DND-41 (cell line): ENCODE measurements around the gene ADGRA3.

Experiments
- CTCF ChIP-seq: IDR thresholded peaks from 2 replicates; pipeline ENCODE4 v1.5.1; 2012; ENCODE audit warnings: borderline replicate concordance, low read length, moderate library complexity, mild to moderate bottlenecking; ENCODE audit not compliant: poor library complexity, severe bottlenecking; ENCODE audit errors: extremely low read depth
- EZH2 ChIP-seq: IDR thresholded peaks from 3 replicates; pipeline ENCODE4 v1.6.1; 2012; ENCODE audit warnings: borderline replicate concordance, low read depth, mild to moderate bottlenecking, moderate library complexity, low read length, inconsistent platforms; ENCODE audit not compliant: severe bottlenecking

- TF ChIP-seq CTCF (no peak), EZH2 (no peak)
Measured at GRCh38 chr4:22430626-22431025, 85.2 kb downstream of the ADGRA3 start.
